Measurements from ENCODE around the gene VAV2. TPM values are rescaled to one million over a fixed set of nuclear protein-coding genes. Genes with fewer than 3 reads are reported as not detected.

The VAV2 gene
- total RNA-seq, 3 donors from 2014 or later, result 29.4 to 34.8 (median 34.5) TPM

DNA sequence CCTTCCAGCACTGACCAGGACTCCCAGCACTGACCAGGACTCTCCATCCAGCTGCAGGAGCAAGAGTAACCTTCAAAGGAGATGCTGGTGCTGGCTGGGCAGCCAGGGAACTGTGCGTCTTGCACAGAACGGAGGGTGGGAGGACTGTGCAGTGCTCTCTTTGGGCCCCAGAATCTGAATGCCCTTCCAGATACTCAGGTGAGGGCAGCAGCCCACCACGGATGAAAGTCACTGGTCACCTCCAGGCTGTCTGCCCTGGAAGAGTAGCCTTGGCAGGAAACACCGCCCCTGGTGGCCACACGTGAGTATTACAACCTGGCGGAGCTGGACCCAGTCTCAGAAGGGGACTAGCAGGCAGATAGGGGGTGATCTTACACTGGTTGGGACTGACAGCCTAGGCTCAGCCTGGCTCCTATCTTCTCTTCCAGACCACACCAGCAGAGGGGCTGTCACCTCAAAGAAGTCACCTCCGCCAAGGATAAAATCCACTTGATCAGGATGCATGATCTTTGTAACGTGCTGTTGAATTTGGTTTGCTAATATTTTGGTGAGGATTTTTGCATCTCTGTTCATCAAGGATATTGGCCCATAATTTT, 249.2 kb downstream of the VAV2 start:
- no peak overlapping the region for H3K4me3 ChIP-seq
- TF ChIP-seq, protein P1, sequence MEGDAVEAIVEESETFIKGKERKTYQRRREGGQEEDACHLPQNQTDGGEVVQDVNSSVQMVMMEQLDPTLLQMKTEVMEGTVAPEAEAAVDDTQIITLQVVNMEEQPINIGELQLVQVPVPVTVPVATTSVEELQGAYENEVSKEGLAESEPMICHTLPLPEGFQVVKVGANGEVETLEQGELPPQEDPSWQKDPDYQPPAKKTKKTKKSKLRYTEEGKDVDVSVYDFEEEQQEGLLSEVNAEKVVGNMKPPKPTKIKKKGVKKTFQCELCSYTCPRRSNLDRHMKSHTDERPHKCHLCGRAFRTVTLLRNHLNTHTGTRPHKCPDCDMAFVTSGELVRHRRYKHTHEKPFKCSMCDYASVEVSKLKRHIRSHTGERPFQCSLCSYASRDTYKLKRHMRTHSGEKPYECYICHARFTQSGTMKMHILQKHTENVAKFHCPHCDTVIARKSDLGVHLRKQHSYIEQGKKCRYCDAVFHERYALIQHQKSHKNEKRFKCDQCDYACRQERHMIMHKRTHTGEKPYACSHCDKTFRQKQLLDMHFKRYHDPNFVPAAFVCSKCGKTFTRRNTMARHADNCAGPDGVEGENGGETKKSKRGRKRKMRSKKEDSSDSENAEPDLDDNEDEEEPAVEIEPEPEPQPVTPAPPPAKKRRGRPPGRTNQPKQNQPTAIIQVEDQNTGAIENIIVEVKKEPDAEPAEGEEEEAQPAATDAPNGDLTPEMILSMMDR (IDR thresholded peaks at IDR 0.05), result peak; percentile 98
- no peaks in the 10 kb centered on the region for H3K9me3 ChIP-seq
- intact Hi-C loops (cut with DNase I, micrococcal nuclease), result no loop called here
- peak in 2 of 3 donors; percentile 71 to 83 for DNase-seq
- H3K36me3 ChIP-seq (ENCODE audit: low read depth), result no peaks in the 10 kb centered on the region
- peaks cover 5% of the 10 kb centered on the region for H3K4me1 ChIP-seq (ENCODE audit: low read depth)
- ATAC-seq, result peak; percentile 87

DNA sequence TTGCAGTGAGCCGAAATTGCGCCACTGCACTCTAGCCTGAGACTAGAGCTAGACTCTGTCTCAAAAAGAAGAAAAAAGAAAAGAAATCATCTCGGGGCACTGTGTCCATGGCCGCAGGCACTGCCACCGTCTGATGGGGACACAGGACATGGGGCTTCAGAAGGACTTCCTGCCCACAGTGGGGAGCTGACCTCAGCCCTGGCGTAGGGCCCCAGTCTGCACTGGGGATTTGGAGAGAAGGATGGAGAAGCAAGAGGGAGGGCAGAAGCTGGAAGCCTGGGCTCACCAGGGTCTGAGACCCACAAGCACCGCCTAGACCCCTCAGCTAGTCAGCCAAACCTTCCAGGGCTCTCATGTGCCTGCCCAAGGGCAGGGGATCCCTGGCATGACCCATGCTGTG, 249.9 kb downstream of the VAV2 start:
- peaks cover 7% of the 10 kb centered on the region for H3K4me1 ChIP-seq (ENCODE audit: low read depth)
- no peak overlapping the region for H3K4me3 ChIP-seq
- H3K36me3 ChIP-seq (ENCODE audit: low read depth), result no peaks in the 10 kb centered on the region
- ATAC-seq (no peak), DNase-seq (no peak)
- H3K9me3 ChIP-seq, result no peaks in the 10 kb centered on the region
- intact Hi-C loops (cut with DNase I, micrococcal nuclease), result no loop called here
- TF ChIP-seq, protein P1 (IDR thresholded peaks at IDR 0.05), result no peak

DNA sequence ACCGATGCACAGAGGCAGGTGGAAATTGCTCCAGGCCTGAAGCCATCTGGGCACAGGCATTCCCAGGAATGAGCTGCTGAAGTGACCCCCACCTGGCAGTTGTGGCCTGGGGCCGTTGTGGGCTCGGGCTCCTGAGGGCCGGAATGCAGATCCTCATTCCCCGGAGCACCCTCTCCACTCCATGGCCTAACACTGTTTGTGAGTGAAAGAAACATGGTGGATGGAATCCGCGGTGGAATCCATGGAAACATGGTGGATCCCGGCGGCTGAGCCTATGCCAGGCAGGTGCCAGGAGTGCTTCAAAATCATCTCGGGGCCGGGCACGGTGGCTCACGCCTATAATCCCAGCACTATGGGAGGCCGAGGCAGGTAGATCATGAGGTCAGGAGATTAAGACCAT, 250.4 kb downstream of the VAV2 start:
- peaks cover 7% of the 10 kb centered on the region for H3K4me1 ChIP-seq (ENCODE audit: low read depth)

DNA sequence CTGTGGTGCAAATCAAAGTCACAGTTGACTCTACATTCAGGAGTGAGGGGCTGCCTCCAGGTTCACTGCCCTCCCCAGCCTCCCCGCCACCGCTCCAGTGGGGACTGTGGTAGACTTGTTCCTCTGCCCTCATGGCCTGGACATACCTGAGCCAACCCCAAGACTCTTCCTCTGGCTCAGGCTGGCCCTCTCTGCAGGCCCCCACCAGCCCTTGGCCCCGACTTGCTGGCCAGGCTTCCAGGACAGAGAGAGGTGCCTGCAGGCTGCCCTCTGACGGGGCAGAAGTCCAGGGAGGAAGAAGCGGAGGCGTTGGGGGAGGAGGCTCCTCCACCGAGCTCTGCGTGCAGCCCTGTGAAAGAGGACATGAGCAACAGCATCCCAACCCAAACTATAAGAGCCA, 251.2 kb downstream of the VAV2 start:
- H3K36me3 ChIP-seq (ENCODE audit: low read depth), result no peaks in the 10 kb centered on the region
- peaks cover 7% of the 10 kb centered on the region for H3K4me1 ChIP-seq (ENCODE audit: low read depth)
- TF ChIP-seq, protein P1 (IDR thresholded peaks at IDR 0.05), result no peak
- DNase-seq, result no peak
- H3K9me3 ChIP-seq, result no peaks in the 10 kb centered on the region
- ATAC-seq, result no peak
- H3K4me3 ChIP-seq, result no peak overlapping the region
- intact Hi-C loops (cut with DNase I, micrococcal nuclease), result no loop called here

More for the DNA sequence above, 250.4 kb downstream of the VAV2 start:
- TF ChIP-seq, protein P1 (IDR thresholded peaks at IDR 0.05), result no peak
- Histone ChIP-seq H3K4me3 (no peak overlapping the region), H3K9me3 (no peaks in the 10 kb centered on the region), H3K36me3 (ENCODE audit: low read depth) (no peaks in the 10 kb centered on the region)
- intact Hi-C loops (cut with DNase I, micrococcal nuclease), result no loop called here
- DNase-seq (no peak), ATAC-seq (no peak)

DNA sequence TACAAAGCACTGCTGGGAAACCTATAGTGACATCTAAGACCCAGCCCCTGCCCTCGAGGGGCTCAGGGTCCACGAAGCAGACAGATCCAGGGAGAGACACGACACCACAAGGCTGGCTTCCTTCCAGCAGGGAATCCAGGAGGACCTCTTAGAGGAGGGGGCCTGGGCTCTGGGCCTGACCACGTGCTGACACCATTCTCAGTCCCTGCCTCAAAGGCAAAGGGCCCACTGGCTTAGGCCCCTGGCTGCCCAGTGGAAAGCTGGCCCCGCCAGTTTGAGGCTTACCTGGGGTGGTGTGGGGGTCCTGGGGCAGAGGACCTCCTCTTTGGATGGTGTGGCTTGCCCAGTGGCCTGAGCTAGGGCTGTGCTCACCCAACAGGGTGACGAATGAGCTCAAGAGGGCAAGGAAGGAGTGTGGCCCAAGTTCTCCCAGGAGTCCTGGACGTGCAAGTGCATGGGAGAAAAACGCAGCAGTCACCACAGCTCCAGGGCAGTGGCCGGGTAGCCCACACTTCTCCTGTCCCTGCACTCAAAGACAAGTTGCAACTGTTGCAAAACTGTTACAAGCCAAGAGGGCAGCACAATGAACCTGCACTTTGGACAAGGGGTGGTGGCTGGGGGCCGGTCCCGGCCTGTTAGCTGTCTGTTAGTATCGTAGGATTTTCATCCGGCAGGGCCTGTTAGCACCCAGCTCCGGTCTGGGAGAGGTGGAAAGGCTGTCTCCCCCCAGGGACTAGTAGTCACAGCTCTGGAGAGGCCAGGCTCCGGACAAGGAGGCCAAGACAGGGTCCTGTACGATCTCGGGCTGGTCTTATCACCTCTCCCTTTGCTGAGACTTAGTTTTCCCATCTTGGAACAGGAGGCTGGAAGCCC, 252.5 kb downstream of the VAV2 start:
- Histone ChIP-seq H3K4me3 (no peak overlapping the region), H3K36me3 (ENCODE audit: low read depth) (no peaks in the 10 kb centered on the region), H3K4me1 (ENCODE audit: low read depth) (peaks cover 7% of the 10 kb centered on the region), H3K9me3 (no peaks in the 10 kb centered on the region)
- TF ChIP-seq, protein P1 (IDR thresholded peaks at IDR 0.05), result no peak
- DNase-seq (no peak), ATAC-seq (no peak)
- intact Hi-C loops (cut with DNase I, micrococcal nuclease), result no loop called here
